GM19397 (cell line): ENCODE measurements around the gene OVOL1.

Experiments
- ATAC-seq: cut with Tn5 transposase; IDR thresholded peaks from one replicate; pipeline ENCODE4 v1.9.1; 2021; ENCODE audit warnings: mild to moderate bottlenecking, moderate library complexity; ENCODE audit not compliant: unreplicated experiment

Gene OVOL1

DNA sequence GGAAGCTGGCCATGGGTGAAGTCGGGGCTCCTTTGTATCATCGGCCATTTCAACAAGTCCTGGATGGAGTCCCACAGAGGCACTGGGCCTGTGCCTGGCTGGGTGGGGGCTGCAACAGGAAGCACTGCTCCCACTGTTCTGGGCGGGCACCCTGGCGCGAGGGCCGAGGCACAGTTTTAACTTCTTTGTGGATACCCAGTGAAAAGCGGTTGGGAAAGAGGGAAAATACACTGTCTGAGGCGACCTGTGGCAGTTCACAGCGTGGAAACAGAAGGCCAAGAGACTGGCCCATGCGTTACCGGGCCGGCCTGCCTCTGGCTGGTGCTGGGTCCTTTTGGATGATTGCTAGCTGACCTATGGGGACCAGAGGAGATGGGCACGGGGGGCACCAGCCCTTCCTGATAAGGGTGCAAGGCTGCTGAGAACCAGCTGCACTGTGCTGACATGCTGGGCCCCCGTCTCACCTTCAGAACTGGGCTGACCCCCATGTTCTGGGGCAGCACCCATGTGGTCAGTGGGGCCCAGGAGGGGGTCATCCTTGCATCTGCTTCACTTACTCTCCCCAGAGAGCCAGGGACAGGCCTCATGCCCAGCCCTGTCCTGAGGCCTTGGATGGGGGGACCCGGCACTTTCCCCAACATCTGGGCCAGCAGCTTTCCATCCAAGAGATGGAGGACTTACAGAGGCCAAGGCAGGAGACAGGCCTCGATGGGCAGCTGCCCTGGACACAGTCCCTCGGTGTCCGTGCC, 4.2 kb downstream of the OVOL1 start:
- no peak for ATAC-seq

DNA sequence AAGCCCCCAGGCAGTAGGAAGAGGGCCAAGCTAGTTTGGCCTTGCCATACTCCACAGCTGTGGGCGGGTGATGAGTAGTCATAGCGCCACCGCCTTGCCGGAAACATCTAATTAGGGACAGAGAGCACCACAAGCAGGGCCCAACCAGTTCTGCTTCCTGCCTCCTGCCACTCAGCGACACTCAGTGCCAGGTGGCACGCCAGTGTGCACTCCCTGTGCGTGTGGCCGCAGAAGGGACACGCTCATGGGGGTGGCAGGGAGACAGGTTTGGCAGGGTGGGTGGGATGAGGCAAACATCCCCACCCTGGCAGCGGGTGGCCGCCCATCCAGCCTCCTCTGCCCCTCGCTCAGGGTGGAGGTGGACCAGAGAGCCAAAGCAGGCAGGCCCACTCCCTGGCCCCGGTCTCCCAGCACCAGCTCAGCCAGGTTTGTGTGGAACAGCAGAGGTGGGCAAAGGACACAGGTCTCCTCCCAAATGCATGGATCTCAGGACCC, 4.9 kb downstream of the OVOL1 start:
- peak; percentile 66 for ATAC-seq

GRCh38 chr11:65792456-65792855, 5.6 kb downstream of the OVOL1 start:
- ATAC-seq: no peak

DNA sequence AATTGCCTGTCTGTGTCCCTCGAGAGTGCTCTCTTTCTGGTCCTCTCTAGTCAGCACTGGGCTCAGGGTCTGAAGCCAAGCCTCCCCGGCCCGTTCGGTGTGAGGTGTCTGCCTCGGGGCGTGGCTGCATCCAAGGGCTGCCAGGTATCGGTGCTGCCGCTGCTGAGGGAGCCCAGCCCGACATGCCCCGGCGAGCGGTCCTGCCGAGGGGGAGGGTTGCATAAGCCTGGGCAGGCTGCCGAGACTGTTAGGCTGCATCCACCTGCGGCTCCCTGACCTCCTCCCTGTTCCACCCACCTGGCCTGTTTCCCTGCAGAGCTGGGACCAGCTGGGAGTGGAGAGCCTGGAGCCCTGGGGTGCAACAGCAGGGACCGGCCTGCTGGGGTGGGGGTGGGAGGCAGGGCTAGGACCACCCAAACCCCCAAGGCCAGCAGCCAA, 6.3 kb downstream of the OVOL1 start:
- ATAC-seq: no peak

- no peak for ATAC-seq
Measured at GRCh38 chr11:65793625-65794400, 7.0 kb downstream of the OVOL1 start.

GRCh38 chr11:65794570-65795510, 8.0 kb downstream of the OVOL1 start:
- no peak for ATAC-seq

- ATAC-seq: no peak
Measured at GRCh38 chr11:65796726-65797601, 10.1 kb downstream of the OVOL1 start.

- no peak for ATAC-seq
Measured at GRCh38 chr11:65797711-65798110, 10.8 kb downstream of the OVOL1 start.

DNA sequence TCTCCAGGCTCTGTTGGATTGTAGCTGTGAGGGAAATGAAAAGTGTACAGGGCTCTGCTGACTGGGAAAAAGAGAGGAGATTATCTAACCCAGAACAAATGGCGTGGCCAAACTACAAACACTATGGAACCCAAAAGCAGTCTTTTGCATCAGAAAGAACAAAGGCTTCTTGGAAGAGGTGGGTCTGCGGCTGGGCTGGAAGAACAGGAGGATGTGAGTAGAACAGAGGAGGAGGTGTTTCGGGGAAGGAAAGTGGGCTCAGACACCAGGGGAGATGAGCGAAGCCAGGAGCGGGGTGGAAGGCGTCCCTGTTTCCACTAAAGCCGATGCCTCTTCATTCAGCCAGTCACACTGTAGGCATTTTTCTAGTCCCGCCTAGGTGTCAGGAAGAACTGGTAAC, 12.0 kb downstream of the OVOL1 start:
- no peak for ATAC-seq

DNA sequence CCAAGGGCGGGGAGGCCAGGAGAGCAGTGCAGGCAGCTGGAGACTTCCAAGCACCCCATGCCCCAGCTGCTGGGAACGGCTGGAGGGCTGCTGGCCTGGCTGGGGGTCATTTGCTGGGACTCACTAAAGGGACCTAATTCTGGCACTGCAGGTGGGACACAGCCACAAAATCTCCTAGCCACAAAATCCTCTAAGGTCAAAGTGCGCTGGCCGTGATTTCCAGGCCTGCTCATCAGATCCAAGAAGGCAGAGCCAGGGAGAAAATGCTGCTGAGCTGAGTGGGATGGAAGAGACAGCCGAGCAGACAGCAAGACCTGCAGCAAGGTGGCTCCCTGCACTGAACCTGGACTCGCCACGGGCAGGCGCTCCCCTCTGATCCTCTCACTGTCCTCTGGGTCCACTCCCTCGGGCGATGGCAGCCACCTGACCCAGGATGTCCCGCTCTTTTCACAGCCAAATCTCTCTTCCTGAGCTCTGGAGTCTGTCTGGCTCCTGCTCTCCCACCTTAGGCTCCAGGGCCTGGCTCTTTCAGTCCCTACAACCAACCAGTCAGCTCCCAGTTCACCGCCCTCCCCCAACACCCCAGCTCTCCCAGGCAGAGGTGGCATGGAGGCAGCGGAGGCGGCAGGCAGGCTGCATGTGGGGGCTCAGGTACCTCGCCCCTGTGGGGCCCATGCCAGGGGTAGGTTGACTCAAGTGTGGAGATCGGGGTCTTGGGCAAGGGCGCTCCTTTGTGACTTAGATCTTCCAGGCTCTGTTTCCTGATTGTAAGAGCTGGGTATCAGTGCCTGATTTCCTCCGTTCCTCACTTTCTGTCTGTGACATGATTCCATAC, 14.5 kb downstream of the OVOL1 start:
- ATAC-seq: no peak

GRCh38 chr11:65802841-65803240, 16.0 kb downstream of the OVOL1 start:
- no peak for ATAC-seq

DNA sequence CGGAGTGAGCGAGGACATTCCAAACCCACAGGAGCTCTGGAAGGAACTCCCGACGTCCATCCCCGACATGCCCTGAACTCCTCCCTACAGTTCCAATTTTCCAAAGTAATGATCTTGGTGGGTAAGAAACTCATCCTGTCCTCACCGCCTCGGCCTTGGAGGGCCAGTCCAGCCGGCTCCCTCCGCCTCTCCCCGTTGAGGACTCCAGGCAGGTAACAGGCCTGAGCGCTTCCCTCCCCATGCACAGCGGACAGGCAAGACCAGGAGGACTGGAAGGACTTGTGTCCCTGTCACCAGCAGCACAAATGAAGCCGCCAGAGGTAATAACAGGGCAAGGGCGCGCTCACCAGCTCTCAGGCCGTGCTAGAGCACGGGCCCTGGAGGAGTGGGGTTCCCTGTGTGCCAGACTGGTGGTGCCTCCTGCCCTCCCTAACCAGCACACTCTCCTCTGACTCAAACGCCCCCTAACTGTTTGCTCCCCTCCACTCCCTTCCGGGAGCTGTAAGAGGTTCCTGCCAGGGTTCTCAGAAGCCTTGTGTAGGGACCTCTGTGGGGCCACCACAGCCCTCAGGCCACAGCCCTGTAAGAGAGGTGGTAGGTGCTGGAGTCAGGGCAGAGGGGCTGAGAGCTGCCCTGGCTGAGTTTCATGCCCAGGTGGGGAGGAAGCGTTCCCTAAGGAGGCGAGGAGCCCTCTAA, 17.1 kb downstream of the OVOL1 start:
- ATAC-seq: no peak

DNA sequence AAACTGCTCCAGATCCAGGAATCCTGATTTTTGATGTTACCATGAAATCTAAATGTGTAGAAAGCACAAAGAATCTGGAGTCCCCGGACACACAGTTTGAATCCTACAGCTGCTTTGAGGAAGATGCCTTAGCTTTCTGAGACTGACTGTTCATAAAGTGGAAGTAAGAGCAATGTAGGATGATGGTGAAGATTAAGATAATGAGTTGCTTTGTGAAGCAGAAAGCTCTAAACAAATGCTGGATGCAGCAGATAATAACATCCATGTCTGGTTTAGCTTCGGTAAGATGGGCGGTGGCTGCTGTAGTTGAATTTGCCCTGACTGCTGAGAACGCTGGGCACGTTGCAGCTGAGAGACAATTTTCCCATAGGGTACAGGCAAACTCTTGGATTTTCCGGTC, 20.1 kb downstream of the OVOL1 start:
- ATAC-seq: no peak

DNA sequence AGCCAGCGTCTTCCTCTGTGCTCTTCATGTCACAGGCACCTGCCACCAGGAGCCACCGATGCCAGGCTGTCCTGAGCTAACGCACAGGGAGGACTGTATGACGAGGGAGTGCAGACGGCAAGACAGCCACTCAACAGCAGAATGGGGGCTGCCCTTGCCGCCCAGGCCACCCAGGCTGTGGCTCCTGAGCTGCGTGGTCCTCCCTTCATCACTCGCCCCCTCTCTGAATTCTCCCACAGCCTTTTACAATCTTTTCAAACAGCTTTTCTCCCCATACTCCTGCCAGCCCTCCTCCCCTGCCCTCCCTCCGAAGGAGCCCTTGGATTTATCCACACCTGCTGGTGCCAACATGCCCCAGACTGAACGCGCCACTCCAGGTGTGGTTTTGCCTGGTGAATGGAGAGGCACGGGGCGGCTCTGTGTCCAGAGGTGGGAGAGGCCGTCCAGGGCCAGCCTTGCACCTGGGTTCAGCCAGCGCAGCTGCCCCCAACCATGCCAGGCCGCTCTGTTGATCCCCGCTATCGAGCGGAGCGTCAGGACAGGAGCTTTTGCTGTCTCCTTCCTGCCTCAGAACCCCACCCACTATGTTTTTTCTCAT, 22.0 kb downstream of the OVOL1 start:
- no peak for ATAC-seq

DNA sequence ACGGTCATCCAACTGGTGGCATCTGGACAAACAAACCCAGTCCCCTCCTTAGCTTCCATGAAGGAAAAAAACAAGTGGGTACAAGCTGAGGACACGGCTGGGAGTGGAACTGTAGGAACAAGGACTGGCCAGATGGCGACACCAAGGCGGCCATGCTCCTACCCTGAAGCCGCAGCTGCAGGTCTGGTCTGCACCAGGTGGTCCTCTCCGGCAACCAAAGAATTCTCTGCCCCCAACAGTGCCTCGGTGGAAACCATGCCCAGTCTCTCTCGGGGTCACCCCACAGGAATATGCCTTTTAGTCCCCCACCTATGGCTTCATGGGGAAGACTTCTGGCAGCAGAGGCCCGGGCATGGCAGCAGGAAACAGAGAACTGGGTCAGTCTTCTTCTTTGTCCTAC, 22.6 kb downstream of the OVOL1 start:
- no peak for ATAC-seq

DNA sequence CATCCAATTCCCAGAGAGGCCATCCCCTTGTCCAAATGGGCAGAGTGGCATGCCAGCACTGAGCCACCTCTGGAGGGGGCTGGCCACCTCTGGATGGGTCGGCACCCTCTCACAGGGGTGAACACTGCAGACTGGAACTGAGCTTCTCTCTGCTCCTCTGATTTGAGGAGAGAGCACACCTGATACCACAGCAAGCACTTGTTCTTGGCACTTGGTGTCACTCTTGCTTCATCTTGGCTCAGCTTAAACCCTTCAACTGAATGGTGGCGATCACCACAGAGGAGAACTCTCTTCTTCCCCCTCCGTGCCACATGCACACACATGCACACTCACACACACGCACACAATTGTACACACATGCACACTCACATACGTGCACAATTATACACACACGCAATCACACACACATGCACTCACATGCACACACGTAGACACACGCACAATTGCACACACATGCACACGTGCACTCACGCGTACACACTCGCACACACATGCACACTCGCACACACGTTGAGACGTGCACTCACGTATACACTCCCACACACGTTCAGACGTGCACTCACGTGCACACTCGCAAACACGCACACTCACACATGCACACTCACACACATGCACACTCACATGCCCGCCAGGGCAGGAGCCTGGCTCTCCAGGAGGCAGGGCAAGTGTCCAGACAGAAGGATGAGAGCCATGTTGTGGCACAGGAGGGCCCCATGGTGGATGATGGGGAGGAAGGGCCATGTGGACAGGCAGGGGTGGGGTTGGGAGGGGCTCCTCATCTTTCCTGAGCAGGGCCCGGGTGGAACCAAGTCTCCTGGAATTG, 23.4 kb downstream of the OVOL1 start:
- ATAC-seq: no peak

- no peak for ATAC-seq
Measured at GRCh38 chr11:65811764-65812475, 25.1 kb downstream of the OVOL1 start.
